Chondrocyte (in vitro differentiated cells): ENCODE results near the gene FAM50B. TPM values are rescaled to one million over a fixed set of nuclear protein-coding genes. Genes with fewer than 3 reads are reported as not detected.

ENCODE experiments used
- DNase-seq: peaks from one replicate; pipeline ENCODE4 v3.0.0; 2021; ENCODE audit warnings: mixed read lengths, low spot score
- H3K27ac Mint-ChIP-seq: one replicate; pipeline ENCODE4 v1.8.0; 2021; ENCODE audit warnings: mild to moderate bottlenecking, moderate library complexity, mixed read lengths; ENCODE audit not compliant: unreplicated experiment
- H3K27me3 Mint-ChIP-seq: 2 replicates; pipeline ENCODE4 v1.8.0; 2021; ENCODE audit warnings: low read depth, mixed read lengths
- H3K36me3 Mint-ChIP-seq: 2 replicates; pipeline ENCODE4 v1.8.0; 2021; ENCODE audit warnings: low read depth, mixed read lengths
- H3K4me1 Mint-ChIP-seq: 2 replicates; pipeline ENCODE4 v1.8.0; 2021; ENCODE audit warnings: low read depth, mild to moderate bottlenecking, mixed read lengths
- H3K4me3 Mint-ChIP-seq: one replicate; pipeline ENCODE4 v1.8.0; 2021; ENCODE audit warnings: mild to moderate bottlenecking, moderate library complexity, mixed read lengths; ENCODE audit not compliant: unreplicated experiment
- H3K9me3 Mint-ChIP-seq: 2 replicates; pipeline ENCODE4 v1.8.0; 2021; ENCODE audit warnings: low read depth, mixed read lengths
- total RNA-seq: library from RNA; stranded (reverse); gene quantifications from 3 replicates; pipeline ENCODE4 v1.2.1, GENCODE V29; 2021
- TF ChIP-seq, protein P1 (sequence below): fragments of 200-600 bp; sonication (generic); IDR thresholded peaks from 2 replicates; pipeline ENCODE4 v1.5.0; 2021; ENCODE audit warnings: antibody characterized with exemption, mild to moderate bottlenecking, moderate library complexity

The FAM50B gene
- total RNA-seq, 1 donor from 2014 or later: 1.8 TPM

DNA sequence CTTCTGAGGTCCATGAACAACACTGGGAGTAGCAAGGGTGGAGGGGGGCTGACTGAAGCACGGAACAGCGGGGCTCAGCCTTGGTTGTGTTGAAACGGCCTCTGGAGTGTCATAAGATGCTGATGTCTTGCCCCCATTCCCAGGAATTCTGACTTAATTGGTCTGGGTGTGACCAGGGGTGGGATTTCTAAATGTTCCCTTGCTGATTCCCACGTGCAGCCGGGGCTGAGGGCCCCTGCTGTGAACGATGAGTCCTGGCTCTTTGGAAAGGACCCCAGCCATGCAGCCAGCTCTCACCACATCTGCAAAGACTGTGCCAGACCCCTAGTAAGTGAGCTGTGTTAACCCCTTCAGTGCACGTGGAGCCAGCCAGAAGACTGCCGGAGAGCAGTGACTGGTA, 28.6 kb upstream of the FAM50B start:
- no peaks in the 10 kb centered on the region for H3K36me3 Mint-ChIP-seq

DNA sequence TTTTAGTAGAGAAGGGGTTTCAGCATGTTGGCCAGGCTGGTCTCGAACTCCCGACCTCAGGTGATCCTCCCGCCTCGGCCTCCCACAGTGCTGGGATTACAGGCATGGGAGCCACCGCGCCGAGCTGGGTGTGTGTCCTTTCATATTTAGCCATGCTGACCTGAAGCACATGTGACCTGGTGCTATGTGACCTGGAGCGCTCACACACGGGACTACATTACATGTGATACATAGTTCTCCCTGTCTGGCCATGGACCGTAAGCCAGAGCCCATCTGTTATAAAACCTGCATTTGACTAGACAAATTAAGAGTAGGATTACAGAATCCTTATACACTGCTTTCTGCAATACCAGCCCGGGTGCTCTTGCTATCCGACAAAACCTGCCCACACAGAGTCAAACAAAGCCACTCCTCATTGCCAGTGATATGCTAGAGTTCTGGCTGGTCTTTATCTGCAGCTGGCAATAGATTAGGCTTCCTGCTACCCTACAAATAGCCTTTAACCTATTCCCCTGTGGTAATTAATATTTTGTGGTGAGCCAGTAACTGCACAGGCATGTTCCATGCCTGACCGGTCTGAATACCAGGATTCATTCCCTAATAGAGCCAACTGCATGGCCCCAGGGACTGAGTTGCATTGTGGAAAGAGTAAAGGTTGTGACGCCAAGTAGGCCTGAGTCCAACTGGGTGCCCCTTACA, 26.3 kb upstream of the FAM50B start:
- Mint-ChIP-seq H3K4me1 (peaks cover 84% of the 10 kb centered on the region), H3K27ac (no peak overlapping the region), H3K9me3 (peaks cover 2% of the 10 kb centered on the region), H3K4me3 (no peak overlapping the region), H3K27me3 (no peaks in the 10 kb centered on the region), H3K36me3 (no peaks in the 10 kb centered on the region)
- TF ChIP-seq, protein P1, sequence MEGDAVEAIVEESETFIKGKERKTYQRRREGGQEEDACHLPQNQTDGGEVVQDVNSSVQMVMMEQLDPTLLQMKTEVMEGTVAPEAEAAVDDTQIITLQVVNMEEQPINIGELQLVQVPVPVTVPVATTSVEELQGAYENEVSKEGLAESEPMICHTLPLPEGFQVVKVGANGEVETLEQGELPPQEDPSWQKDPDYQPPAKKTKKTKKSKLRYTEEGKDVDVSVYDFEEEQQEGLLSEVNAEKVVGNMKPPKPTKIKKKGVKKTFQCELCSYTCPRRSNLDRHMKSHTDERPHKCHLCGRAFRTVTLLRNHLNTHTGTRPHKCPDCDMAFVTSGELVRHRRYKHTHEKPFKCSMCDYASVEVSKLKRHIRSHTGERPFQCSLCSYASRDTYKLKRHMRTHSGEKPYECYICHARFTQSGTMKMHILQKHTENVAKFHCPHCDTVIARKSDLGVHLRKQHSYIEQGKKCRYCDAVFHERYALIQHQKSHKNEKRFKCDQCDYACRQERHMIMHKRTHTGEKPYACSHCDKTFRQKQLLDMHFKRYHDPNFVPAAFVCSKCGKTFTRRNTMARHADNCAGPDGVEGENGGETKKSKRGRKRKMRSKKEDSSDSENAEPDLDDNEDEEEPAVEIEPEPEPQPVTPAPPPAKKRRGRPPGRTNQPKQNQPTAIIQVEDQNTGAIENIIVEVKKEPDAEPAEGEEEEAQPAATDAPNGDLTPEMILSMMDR: no peak
- no peak for DNase-seq

More for the DNA sequence above, 28.6 kb upstream of the FAM50B start:
- no peak for DNase-seq
- Mint-ChIP-seq H3K4me3 (no peak overlapping the region), H3K9me3 (peaks cover 2% of the 10 kb centered on the region), H3K27ac (peak overlapping the region; percentile 89), H3K4me1 (peaks cover 70% of the 10 kb centered on the region), H3K27me3 (no peaks in the 10 kb centered on the region)
- TF ChIP-seq, protein P1: no peak

DNA sequence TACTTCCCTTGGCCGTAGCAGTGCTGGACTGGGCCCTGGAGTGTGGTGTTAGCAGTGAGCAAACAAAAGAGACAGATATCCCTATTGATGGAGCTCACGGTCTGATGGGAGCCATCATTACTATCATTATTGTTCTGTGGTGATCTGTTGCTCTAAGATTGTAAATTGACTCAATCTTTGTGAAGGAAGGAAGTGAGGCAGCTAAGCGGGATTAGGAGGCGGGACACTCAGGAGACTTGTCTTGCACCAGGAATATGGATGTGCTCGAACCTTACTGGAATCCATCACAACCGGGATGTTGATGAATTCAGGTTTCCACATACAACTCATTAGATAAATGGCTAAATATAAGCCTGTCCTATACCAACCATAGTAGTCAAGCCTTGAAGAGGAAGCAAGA, 25.5 kb upstream of the FAM50B start:
- Mint-ChIP-seq H3K9me3 (no peaks in the 10 kb centered on the region), H3K36me3 (no peaks in the 10 kb centered on the region), H3K4me3 (no peak overlapping the region), H3K27ac (peak overlapping the region; percentile 57), H3K27me3 (no peaks in the 10 kb centered on the region), H3K4me1 (peaks cover 86% of the 10 kb centered on the region)
- TF ChIP-seq, protein P1: no peak
- DNase-seq: no peak

DNA sequence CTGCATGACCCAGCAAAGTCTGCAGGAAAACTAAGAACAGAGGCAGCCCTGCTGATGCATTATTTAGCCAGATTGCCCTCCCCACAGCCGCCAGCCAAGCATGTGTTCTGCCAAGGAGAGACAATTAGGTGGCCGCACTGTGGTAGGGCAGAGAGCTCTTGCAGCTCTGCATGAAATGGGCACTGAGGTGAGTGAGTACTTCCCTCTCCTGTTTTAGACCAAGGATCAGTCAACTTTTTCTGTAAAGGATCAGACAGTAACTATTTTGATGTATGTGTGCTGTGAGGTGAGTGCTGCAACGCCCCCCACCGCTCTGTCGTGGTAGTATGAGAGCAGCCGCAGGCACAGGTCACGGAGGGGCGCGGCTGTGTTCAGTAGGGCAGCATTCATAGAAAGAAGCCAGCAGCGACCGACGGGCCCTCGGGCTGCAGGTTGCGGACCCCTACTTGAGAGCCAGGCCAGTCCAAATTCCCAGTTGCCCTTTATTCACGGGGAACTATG, 23.8 kb upstream of the FAM50B start:
- TF ChIP-seq, protein P1: peak; percentile 87
- H3K36me3 Mint-ChIP-seq: no peaks in the 10 kb centered on the region
- H3K4me1 Mint-ChIP-seq: peaks cover 82% of the 10 kb centered on the region
- H3K4me3 Mint-ChIP-seq: peak overlapping the region; percentile 60
- no peaks in the 10 kb centered on the region for H3K9me3 Mint-ChIP-seq
- no peaks in the 10 kb centered on the region for H3K27me3 Mint-ChIP-seq
- no peak for DNase-seq
- H3K27ac Mint-ChIP-seq: peak overlapping the region; percentile 98

DNA sequence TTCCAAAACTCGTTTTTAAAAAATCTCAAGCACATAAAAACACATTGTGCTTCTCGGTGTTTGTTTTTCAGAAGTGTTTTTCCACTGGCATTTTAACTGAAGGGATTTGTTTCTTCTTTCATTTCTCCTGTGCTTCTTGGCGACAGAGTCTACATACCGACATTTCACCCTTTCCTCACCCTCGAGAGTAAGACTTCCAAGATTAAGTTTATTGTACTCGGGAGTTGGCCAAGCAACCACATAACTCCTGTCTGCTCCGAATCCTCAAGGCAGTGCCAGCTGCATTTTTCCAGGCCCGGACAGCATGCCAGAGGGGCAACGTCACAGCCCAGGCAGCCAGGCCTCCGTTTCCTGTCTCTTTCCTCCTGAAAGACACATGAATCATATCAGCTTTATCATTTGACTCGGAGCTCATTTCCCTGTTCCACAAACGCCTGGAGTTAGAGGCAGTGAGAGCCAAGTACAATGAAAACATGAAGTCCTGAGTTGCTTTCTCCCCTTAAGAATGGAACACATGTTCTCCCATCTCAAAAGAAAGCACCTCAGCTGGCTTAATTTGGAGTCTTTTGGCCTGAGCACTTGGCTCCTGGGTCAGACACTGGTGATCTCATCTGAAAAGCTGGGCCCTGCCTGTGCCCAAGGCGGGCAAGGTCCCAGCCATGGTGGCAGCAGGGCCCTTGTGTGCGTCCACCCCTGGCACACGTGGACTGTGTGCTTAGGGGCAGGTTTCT, 23.2 kb upstream of the FAM50B start:
- peak overlapping the region; percentile 60 for H3K4me3 Mint-ChIP-seq
- H3K9me3 Mint-ChIP-seq: no peaks in the 10 kb centered on the region
- H3K27me3 Mint-ChIP-seq: no peaks in the 10 kb centered on the region
- H3K36me3 Mint-ChIP-seq: no peaks in the 10 kb centered on the region
- peak; percentile 98 for DNase-seq
- TF ChIP-seq, protein P1: peak; percentile 44
- peak overlapping the region; percentile 98 for H3K27ac Mint-ChIP-seq
- peaks cover 76% of the 10 kb centered on the region for H3K4me1 Mint-ChIP-seq
